ENCODE measurements around the gene UTF1.

DNA sequence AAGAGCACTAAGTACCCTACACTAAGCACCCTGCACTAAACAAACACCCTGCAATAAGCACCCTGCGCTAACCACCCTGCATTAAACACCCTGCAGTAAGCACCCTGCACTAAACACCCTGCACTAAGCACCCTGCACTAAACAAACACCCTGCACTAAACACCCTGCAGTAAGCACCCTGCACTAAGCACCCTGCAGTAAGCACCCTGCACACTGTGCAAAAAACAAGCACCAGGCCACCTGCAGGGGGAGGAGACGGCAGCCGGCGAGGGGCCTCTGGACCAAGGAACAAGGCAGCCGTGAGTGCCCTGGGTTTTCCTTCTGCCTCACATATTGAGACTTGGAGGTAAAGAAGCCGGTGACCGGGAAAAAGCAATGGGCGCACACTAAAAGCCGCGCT, 39.8 kb upstream of the UTF1 start:
- TF ChIP-seq CTCF (conservative IDR thresholded peaks at IDR 0.05; ENCODE audit: low read length), result no peak
- TF ChIP-seq EZH2phosphoT487 (IDR thresholded peaks at IDR 0.05; ENCODE audit: borderline replicate concordance, low read depth, low read length), result no peak

All from OCI-LY7 (cell line).